Kidney (tissue), 22 donors: ENCODE measurements around the gene ANKS1A. TPM values are rescaled to one million over a fixed set of nuclear protein-coding genes. Genes with fewer than 3 reads are reported as not detected.
A peak's percentile ranks its signal among the peaks of the same experiment; 100 is the strongest.
"Not testable (repeated sequence)": the region's sequence is repeated elsewhere in the genome, so short reads cannot be mapped to it uniquely, and the experiment has no call there.

Experiments
- DNase-seq, 5 donors: peaks; one replicate each; pipeline ENCODE4 v3.0.0-alpha.2; 2013 to 2020
- FAIRE-seq: peaks from 2 replicates; lab custom pipeline; 2012; peaks lifted over from hg19 to GRCh38; lab: Jason Lieb, UNC
- H3K27ac ChIP-seq, 2 donors: one replicate each; pipeline ENCODE4 v1.7.0; 2013; ENCODE audit warnings: low read depth in 2 of 2, low read length in 2 of 2, inconsistent platforms in 1 of 2
- H3K27me3 ChIP-seq: one replicate; pipeline ENCODE4 v1.7.1; 2013; ENCODE audit warnings: low read length, inconsistent platforms; ENCODE audit not compliant: control insufficient read depth, insufficient read depth
- H3K36me3 ChIP-seq, 3 donors: one replicate each; pipeline versions ENCODE4 v1.7.0 to v1.7.1; 2013; ENCODE audit warnings: low read length in 3 of 3, control low read depth in 1 of 3, inconsistent platforms in 1 of 3; ENCODE audit not compliant: insufficient read depth in 3 of 3, control insufficient read depth in 2 of 3
- H3K4me1 ChIP-seq, 3 donors: one replicate each; pipeline versions ENCODE4 v1.7.0 to v1.7.1; 2013; ENCODE audit warnings: low read length in 3 of 3, inconsistent platforms in 1 of 3, low read depth in 1 of 3; ENCODE audit not compliant: control insufficient read depth in 2 of 3, insufficient read depth in 2 of 3
- H3K4me3 ChIP-seq, 3 donors: one replicate each; pipeline versions ENCODE4 v1.7.0 to v1.8.1; 2013; ENCODE audit warnings: low read length in 3 of 3, control low read depth in 1 of 3, inconsistent platforms in 1 of 3
- H3K9ac ChIP-seq, 3 donors: one replicate each; pipeline versions ENCODE4 v1.7.0 to v1.7.1; 2013; ENCODE audit warnings: low read length in 3 of 3, control low read depth in 1 of 3, inconsistent platforms in 1 of 3
- H3K9me3 ChIP-seq, 3 donors: one replicate each; pipeline versions ENCODE4 v1.7.0 to v1.7.1; 2013; ENCODE audit warnings: low read length in 3 of 3, control low read depth in 1 of 3, inconsistent platforms in 1 of 3; ENCODE audit not compliant: control insufficient read depth in 2 of 3, insufficient read depth in 1 of 3
- CTCF ChIP-seq: IDR thresholded peaks from 3 replicates; pipeline ENCODE4 v1.5.1; 2012; ENCODE audit warnings: mild to moderate bottlenecking, moderate library complexity, borderline replicate concordance; ENCODE audit not compliant: insufficient read depth; ENCODE audit errors: extremely low read depth
- intact Hi-C: fragments of 100-400 bp; cut with DNase I; formaldehyde crosslinking; loops from one replicate; pipeline ENCODE4 v1.11.1; 2022
- long read RNA-seq, 10 donors: library from polyadenylated mRNA in 1 of 10; unstranded in 1 of 10; transcript quantifications; one replicate each; pipeline ENCODE4 v2.0.0 and lab custom pipeline, GENCODE V29; 2021 to 2026
- polyA plus RNA-seq: library from polyadenylated mRNA; stranded (reverse); fragments of 350-450 nt; fragmentation: Illumina TruSeq; extraction: RNeasy Lipid Tissue Mini Kit (QIAGEN cat#74804); gene quantifications from one replicate; pipeline ENCODE4 v1.2.3, GENCODE V29; 2014; ENCODE audit warnings: low read depth, low replicate concordance; ENCODE audit not compliant: insufficient read depth
- total RNA-seq: library from RNA; stranded (reverse); fragmentation: NEBNext Ultra II Directional; extraction: Animal tissue kit (Norgen Biotek cat#: 25700); gene quantifications from one replicate; pipeline ENCODE4 v1.2.1, GENCODE V29; 2021
- donor health status: control.
- donor health status: control.
- donor health status: control.
- donor health status: control.
- donor health status: control.
- donor health status: DM: yes; HTN: yes; CAD: no.
- donor health status: Normal renal cell carcinoma (clear cell type).

ANKS1A gene
- 25.9 TPM for total RNA-seq
- polyA plus RNA-seq = 9.4 TPM
- long read RNA-seq, donor 1 = 0 reads
- long read RNA-seq, donor 2, full-length matches to known transcripts = 1 of 33 reads
- long read RNA-seq, donor 2, partial matches to known transcripts = 32 of 33 reads
- long read RNA-seq, donor 2, other reads (novel, unspliced or antisense) = 0 of 33 reads
- long read RNA-seq, donor 3 = 0 reads
- long read RNA-seq, donor 4 = 0 reads
- long read RNA-seq, donor 5 = 0 reads
- long read RNA-seq, donor 6 = 0 reads
- long read RNA-seq, donor 7, full-length matches to known transcripts = 2 of 29 reads
- long read RNA-seq, donor 7, partial matches to known transcripts = 11 of 29 reads
- long read RNA-seq, donor 7, other reads (novel, unspliced or antisense) = 16 of 29 reads
- long read RNA-seq, donor 8 = 0 reads
- long read RNA-seq, donor 9 = 0 reads
- long read RNA-seq, donor 10 = 0 reads

GRCh38 chr6:34888874-34889555, at the start of gene ANKS1A:
Gene ANKS1A, plus strand, starts transcription at chr6:34889255. Its CDS starts 148 bp downstream, at chr6:34889403.
- peak; percentile 89 to 96 (median 93) for DNase-seq
- no peak for TF ChIP-seq CTCF
- no peaks in the 10 kb centered on the region for H3K9me3 ChIP-seq
- H3K4me3 ChIP-seq = peak within 1 kb of the TSS; percentile 93 to 98 (median 93)
- H3K27ac ChIP-seq = peak within 1 kb of the TSS; percentile 79 to 92
- peaks cover 0 to 23% (median 18%) of the 10 kb centered on the region in 3 donors for H3K4me1 ChIP-seq
- no peak for FAIRE-seq
- H3K36me3 ChIP-seq = no peaks in the 10 kb centered on the region
- intact Hi-C loops = no loop called here
- H3K27me3 ChIP-seq = no peaks in the 10 kb centered on the region
- peak within 1 kb of the TSS; percentile 77 to 93 (median 91) for H3K9ac ChIP-seq

GRCh38 chr6:34839666-34840352, 49.2 kb upstream of the ANKS1A start:
- H3K4me3 ChIP-seq = no peak overlapping the region
- no peaks in the 10 kb centered on the region for H3K27me3 ChIP-seq
- H3K9ac ChIP-seq = no peak overlapping the region
- H3K4me1 ChIP-seq = no peaks in the 10 kb centered on the region
- H3K36me3 ChIP-seq = peaks cover 4 to 21% (median 10%) of the 10 kb centered on the region in 3 donors
- intact Hi-C loops = no loop called here
- H3K27ac ChIP-seq = no peak overlapping the region
- no peak for DNase-seq
- no peaks in the 10 kb centered on the region for H3K9me3 ChIP-seq
- no peak for FAIRE-seq
- no peak for TF ChIP-seq CTCF

- H3K4me3 ChIP-seq, FAIRE-seq, H3K4me1 ChIP-seq, intact Hi-C loops, H3K9me3 ChIP-seq, H3K36me3 ChIP-seq, H3K27ac ChIP-seq, DNase-seq, H3K27me3 ChIP-seq, H3K9ac ChIP-seq: not testable (repeated sequence)
Observed at GRCh38 chr6:34849066-34849465, 40.0 kb upstream of the ANKS1A start.
